Neuron (in vitro differentiated cells): Measurements from ENCODE around the gene CEP43.

ENCODE experiments used
- H2AFZ ChIP-seq: one replicate; pipeline ENCODE4 v1.6.1; 2013; ENCODE audit warnings: low read depth, mild to moderate bottlenecking, inconsistent platforms, low read length, moderate library complexity
- H3K27me3 ChIP-seq: one replicate; pipeline ENCODE4 v1.6.1; 2013; ENCODE audit warnings: low read length; ENCODE audit not compliant: insufficient read depth
- H3K36me3 ChIP-seq: one replicate; pipeline ENCODE4 v1.6.1; 2013; ENCODE audit warnings: low read length; ENCODE audit not compliant: insufficient read depth
- H3K4me1 ChIP-seq: one replicate; pipeline ENCODE4 v1.6.1; 2013; ENCODE audit warnings: low read length; ENCODE audit not compliant: insufficient read depth
- H3K4me3 ChIP-seq: 2 replicates; pipeline ENCODE4 v1.5.1; 2013; ENCODE audit warnings: mild to moderate bottlenecking, low read length, moderate library complexity
- H3K9me3 ChIP-seq: one replicate; pipeline ENCODE4 v1.6.1; 2013; ENCODE audit warnings: low read length

Gene CEP43

GRCh38 chr6:167005350-167006159 lies 6.4 kb downstream of the CEP43 start:
- no peaks in the 10 kb centered on the region for H3K27me3 ChIP-seq
- H2AFZ ChIP-seq = no peak overlapping the region
- H3K9me3 ChIP-seq = peaks cover 9% of the 10 kb centered on the region
- H3K36me3 ChIP-seq = peaks cover 83% of the 10 kb centered on the region
- H3K4me3 ChIP-seq = no peak overlapping the region
- H3K4me1 ChIP-seq = peaks cover 11% of the 10 kb centered on the region

GRCh38 chr6:167007985-167008384 lies 8.8 kb downstream of the CEP43 start:
- peaks cover 14% of the 10 kb centered on the region for H3K9me3 ChIP-seq
- H3K36me3 ChIP-seq = peaks cover 82% of the 10 kb centered on the region
- no peak overlapping the region for H3K4me3 ChIP-seq
- no peaks in the 10 kb centered on the region for H3K4me1 ChIP-seq
- H2AFZ ChIP-seq = no peak overlapping the region
- no peaks in the 10 kb centered on the region for H3K27me3 ChIP-seq

GRCh38 chr6:167013067-167013466 lies 13.9 kb downstream of the CEP43 start:
- H3K9me3 ChIP-seq = peaks cover 11% of the 10 kb centered on the region
- no peak overlapping the region for H2AFZ ChIP-seq
- H3K4me3 ChIP-seq = no peak overlapping the region
- no peaks in the 10 kb centered on the region for H3K4me1 ChIP-seq
- H3K27me3 ChIP-seq = no peaks in the 10 kb centered on the region
- H3K36me3 ChIP-seq = peaks cover 68% of the 10 kb centered on the region

- no peak overlapping the region for H3K4me3 ChIP-seq
- H3K36me3 ChIP-seq = peaks cover 66% of the 10 kb centered on the region
- H3K9me3 ChIP-seq = peaks cover 8% of the 10 kb centered on the region
- H3K4me1 ChIP-seq = no peaks in the 10 kb centered on the region
- no peak overlapping the region for H2AFZ ChIP-seq
- no peaks in the 10 kb centered on the region for H3K27me3 ChIP-seq
Measured at GRCh38 chr6:167013946-167014345, 14.7 kb downstream of the CEP43 start.

GRCh38 chr6:167015302-167015701 lies 16.1 kb downstream of the CEP43 start:
- Histone ChIP-seq H2AFZ (no peak overlapping the region), H3K9me3 (peaks cover 8% of the 10 kb centered on the region), H3K4me1 (no peaks in the 10 kb centered on the region), H3K27me3 (no peaks in the 10 kb centered on the region), H3K4me3 (no peak overlapping the region), H3K36me3 (peaks cover 65% of the 10 kb centered on the region)

- Histone ChIP-seq H3K4me1 (no peaks in the 10 kb centered on the region), H3K4me3 (no peak overlapping the region), H3K36me3 (peaks cover 58% of the 10 kb centered on the region), H3K27me3 (no peaks in the 10 kb centered on the region), H3K9me3 (peaks cover 2% of the 10 kb centered on the region), H2AFZ (no peak overlapping the region)
Measured at GRCh38 chr6:167020206-167020605, 21.0 kb downstream of the CEP43 start.

GRCh38 chr6:167027308-167027707 lies 28.1 kb downstream of the CEP43 start:
- H3K36me3 ChIP-seq = peaks cover 90% of the 10 kb centered on the region

GRCh38 chr6:167027772-167028171 lies 28.6 kb downstream of the CEP43 start:
- H3K36me3 ChIP-seq = peaks cover 91% of the 10 kb centered on the region
- H3K4me3 ChIP-seq = no peak overlapping the region
- H3K9me3 ChIP-seq = no peaks in the 10 kb centered on the region
- no peaks in the 10 kb centered on the region for H3K4me1 ChIP-seq
- H3K27me3 ChIP-seq = no peaks in the 10 kb centered on the region
- no peak overlapping the region for H2AFZ ChIP-seq

More at GRCh38 chr6:167027308-167027707, 28.1 kb downstream of the CEP43 start:
- Histone ChIP-seq H3K27me3 (no peaks in the 10 kb centered on the region), H2AFZ (no peak overlapping the region), H3K4me3 (no peak overlapping the region), H3K4me1 (no peaks in the 10 kb centered on the region), H3K9me3 (no peaks in the 10 kb centered on the region)

GRCh38 chr6:167030222-167031072 lies 31.2 kb downstream of the CEP43 start:
- H3K36me3 ChIP-seq = peaks cover 86% of the 10 kb centered on the region
- no peak overlapping the region for H3K4me3 ChIP-seq

GRCh38 chr6:167031082-167031709 lies 32.0 kb downstream of the CEP43 start:
- peaks cover 85% of the 10 kb centered on the region for H3K36me3 ChIP-seq
- no peaks in the 10 kb centered on the region for H3K27me3 ChIP-seq
- peaks cover 3% of the 10 kb centered on the region for H3K9me3 ChIP-seq
- H2AFZ ChIP-seq = no peak overlapping the region
- no peaks in the 10 kb centered on the region for H3K4me1 ChIP-seq
- no peak overlapping the region for H3K4me3 ChIP-seq

More at GRCh38 chr6:167030222-167031072, 31.2 kb downstream of the CEP43 start:
- Histone ChIP-seq H3K4me1 (no peaks in the 10 kb centered on the region), H2AFZ (no peak overlapping the region), H3K27me3 (no peaks in the 10 kb centered on the region), H3K9me3 (peaks cover 3% of the 10 kb centered on the region)

GRCh38 chr6:167034056-167034455 lies 34.9 kb downstream of the CEP43 start:
- Histone ChIP-seq H3K36me3 (peaks cover 78% of the 10 kb centered on the region), H3K27me3 (no peaks in the 10 kb centered on the region), H2AFZ (no peak overlapping the region), H3K4me1 (no peaks in the 10 kb centered on the region), H3K4me3 (no peak overlapping the region), H3K9me3 (peaks cover 6% of the 10 kb centered on the region)

GRCh38 chr6:167037762-167038161 lies 38.6 kb downstream of the CEP43 start:
- Histone ChIP-seq H3K4me3 (no peak overlapping the region), H3K4me1 (no peaks in the 10 kb centered on the region), H3K27me3 (no peaks in the 10 kb centered on the region), H3K9me3 (peaks cover 6% of the 10 kb centered on the region), H3K36me3 (peaks cover 74% of the 10 kb centered on the region), H2AFZ (no peak overlapping the region)

GRCh38 chr6:167044696-167045095 lies 45.5 kb downstream of the CEP43 start:
- Histone ChIP-seq H2AFZ (no peak overlapping the region), H3K36me3 (peaks cover 42% of the 10 kb centered on the region), H3K9me3 (no peaks in the 10 kb centered on the region), H3K4me1 (no peaks in the 10 kb centered on the region), H3K4me3 (no peak overlapping the region), H3K27me3 (no peaks in the 10 kb centered on the region)
